IPS DF 6.9 (cell line): ENCODE measurements around the gene TNFRSF25.
A peak's percentile ranks its signal among the peaks of the same experiment; 100 is the strongest.
"Not testable (repeated sequence)": the region's sequence is repeated elsewhere in the genome, so short reads cannot be mapped to it uniquely, and the experiment has no call there.

Experiments
- DNase-seq: peaks from one replicate; pipeline ENCODE4 v3.0.0-alpha.2; 2013; ENCODE audit warnings: low read depth, low spot score
- H3K27ac ChIP-seq: one replicate; pipeline ENCODE4 v1.5.1; 2013; ENCODE audit warnings: low read length, control low read depth
- H3K27me3 ChIP-seq: 2 replicates; pipeline ENCODE4 v1.6.1; 2013; ENCODE audit warnings: mild to moderate bottlenecking, low read length; ENCODE audit not compliant: control insufficient read depth, insufficient read depth
- H3K36me3 ChIP-seq: 2 replicates; pipeline ENCODE4 v1.6.1; 2013; ENCODE audit warnings: low read length; ENCODE audit not compliant: control insufficient read depth, insufficient read depth
- H3K4me1 ChIP-seq: 2 replicates; pipeline ENCODE4 v1.6.1; 2013; ENCODE audit warnings: low read length; ENCODE audit not compliant: control insufficient read depth, insufficient read depth
- H3K4me3 ChIP-seq: 2 replicates; pipeline ENCODE4 v1.5.1; 2013; ENCODE audit warnings: mild to moderate bottlenecking, low read length
- H3K9me3 ChIP-seq: 2 replicates; pipeline ENCODE4 v1.6.1; 2013; ENCODE audit warnings: low read length, inconsistent platforms; ENCODE audit not compliant: control insufficient read depth, insufficient read depth
- WGBS: extraction: QIAGEN DNeasy Blood & Tissue Kit; methylation state at CpG from one replicate; pipeline ENCODE4 v1.1.7; 2013; ENCODE audit warnings: mixed read lengths, missing lambda C conversion rate; ENCODE audit not compliant: insufficient read length, insufficient coverage; 5-methylcytosine and 5-hydroxymethylcytosine counted together

The TNFRSF25 gene

GRCh38 chr1:6461051-6461530, 4.9 kb downstream of the TNFRSF25 start:
- no peak overlapping the region for H3K4me3 ChIP-seq
- no peaks in the 10 kb centered on the region for H3K9me3 ChIP-seq
- no peaks in the 10 kb centered on the region for H3K27me3 ChIP-seq
- no peak for DNase-seq
- no peak overlapping the region for H3K27ac ChIP-seq
- peaks cover 9% of the 10 kb centered on the region for H3K4me1 ChIP-seq
- WGBS: no CpG with 5 or more reads among the region's 40 CpGs
- H3K36me3 ChIP-seq: peaks cover 6% of the 10 kb centered on the region; the same call in 1 of the 2 replicates

GRCh38 chr1:6460301-6461050, 5.5 kb downstream of the TNFRSF25 start:
- Histone ChIP-seq H3K9me3 (no peaks in the 10 kb centered on the region), H3K4me3 (no peak overlapping the region), H3K36me3 (peaks cover 6% of the 10 kb centered on the region; the same call in 1 of the 2 replicates), H3K27me3 (no peaks in the 10 kb centered on the region), H3K4me1 (peaks cover 10% of the 10 kb centered on the region), H3K27ac (no peak overlapping the region)
- DNase-seq: no peak
- WGBS: no CpG with 5 or more reads among the region's 39 CpGs

- Histone ChIP-seq H3K4me1 (peaks cover 9% of the 10 kb centered on the region), H3K27me3 (no peaks in the 10 kb centered on the region), H3K9me3 (no peaks in the 10 kb centered on the region), H3K4me3 (no peak overlapping the region), H3K36me3 (peaks cover 6% of the 10 kb centered on the region; the same call in 1 of the 2 replicates), H3K27ac (no peak overlapping the region)
- no peak for DNase-seq
- WGBS: no CpG with 5 or more reads among the region's 18 CpGs
Measured at GRCh38 chr1:6459850-6460265, 6.1 kb downstream of the TNFRSF25 start.

DNA sequence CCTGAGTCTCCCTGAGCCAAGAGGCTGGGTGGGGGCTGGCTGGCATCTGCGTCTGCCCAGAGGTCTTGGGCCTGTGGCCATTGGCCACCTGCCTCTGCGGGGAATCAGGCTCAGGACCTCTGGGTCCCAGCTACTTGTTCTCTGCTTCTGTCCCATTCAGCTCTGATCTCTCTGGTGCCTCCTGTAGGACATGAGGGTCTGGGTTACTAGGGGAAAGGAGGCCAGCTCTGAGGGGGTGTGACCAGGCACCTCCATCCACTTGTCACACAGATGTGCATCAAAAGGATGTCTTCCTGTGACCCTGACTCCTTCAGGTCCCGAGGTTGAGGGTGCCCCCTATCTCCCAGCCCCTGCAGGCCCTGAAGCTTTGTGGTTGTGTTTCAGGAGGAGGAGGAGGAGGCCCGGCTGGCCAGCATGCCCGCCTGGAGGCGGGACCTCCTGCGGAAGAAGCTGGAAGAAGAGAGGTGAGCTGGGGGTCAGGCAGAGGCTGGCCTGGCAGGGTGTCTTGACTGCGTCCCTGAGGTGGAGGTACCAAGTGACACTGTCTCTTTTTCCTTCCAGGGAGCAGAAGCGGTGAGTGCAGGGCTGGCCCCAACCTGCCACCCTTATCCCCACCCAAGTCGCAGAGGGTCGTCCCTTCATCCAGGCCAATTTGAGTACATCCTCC, 9.0 kb downstream of the TNFRSF25 start:
- DNase-seq: no peak
- Histone ChIP-seq H3K9me3 (no peaks in the 10 kb centered on the region), H3K27ac (no peak overlapping the region), H3K4me3 (no peak overlapping the region), H3K36me3 (peaks cover 2% of the 10 kb centered on the region; the same call in 1 of the 2 replicates), H3K4me1 (peaks cover 11% of the 10 kb centered on the region), H3K27me3 (peaks cover 1% of the 10 kb centered on the region; the same call in 1 of the 2 replicates)
- no CpG with 5 or more reads among the region's 11 CpGs for WGBS

DNA sequence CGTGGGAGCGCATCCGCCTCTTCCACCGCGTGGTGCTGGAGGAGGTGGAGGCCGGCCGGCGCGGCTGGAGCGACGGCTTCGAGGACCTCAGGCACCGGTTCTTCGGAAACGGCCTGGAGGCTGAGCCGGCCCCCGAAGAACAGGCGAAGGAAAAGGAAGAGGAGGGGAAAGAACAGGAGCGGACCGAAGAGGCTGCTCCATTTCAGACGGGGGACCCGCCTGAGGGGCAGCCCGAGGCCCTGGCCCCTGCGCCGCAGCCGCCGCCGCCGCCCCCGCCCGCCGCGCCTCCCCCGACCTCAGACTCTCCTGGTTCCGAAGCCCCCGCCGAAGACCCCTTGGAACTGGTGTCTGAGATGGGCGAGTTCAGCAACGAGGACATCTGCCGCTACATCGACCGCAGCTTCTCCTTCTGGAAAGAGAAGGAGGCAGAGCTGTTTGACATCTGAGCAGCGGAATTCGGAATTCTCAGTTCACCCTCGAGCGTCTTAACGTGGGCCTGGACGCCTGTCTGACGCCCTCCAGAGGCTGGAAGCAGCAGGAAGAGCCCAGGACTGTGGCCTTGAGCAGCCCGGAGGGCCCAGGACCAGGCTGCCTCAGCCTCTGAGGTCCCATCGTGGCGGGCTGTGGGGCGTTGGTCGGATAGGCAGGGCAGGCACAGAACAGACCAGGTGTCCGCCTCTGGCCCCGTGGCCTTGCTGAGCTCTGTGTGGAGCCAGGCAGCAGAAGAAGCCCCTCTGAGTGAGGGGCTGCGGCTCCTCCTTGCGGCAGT, 10.0 kb downstream of the TNFRSF25 start:
- not testable (repeated sequence) for DNase-seq, H3K9me3 ChIP-seq, H3K27ac ChIP-seq, H3K4me3 ChIP-seq, H3K27me3 ChIP-seq, H3K36me3 ChIP-seq
- peaks cover 11% of the 10 kb centered on the region for H3K4me1 ChIP-seq
- no CpG with 5 or more reads among the region's 58 CpGs for WGBS

- peaks cover 1% of the 10 kb centered on the region; the same call in 1 of the 2 replicates for H3K27me3 ChIP-seq
- no peaks in the 10 kb centered on the region for H3K9me3 ChIP-seq
- no peaks in the 10 kb centered on the region for H3K36me3 ChIP-seq
- DNase-seq: no peak
- H3K4me3 ChIP-seq: peak overlapping the region; percentile 12; the same call in 1 of the 2 replicates
- H3K27ac ChIP-seq: no peak overlapping the region
- WGBS: no CpG with 5 or more reads among the region's 115 CpGs
- H3K4me1 ChIP-seq: peaks cover 10% of the 10 kb centered on the region
Measured at GRCh38 chr1:6454856-6455751, 10.9 kb downstream of the TNFRSF25 start.

DNA sequence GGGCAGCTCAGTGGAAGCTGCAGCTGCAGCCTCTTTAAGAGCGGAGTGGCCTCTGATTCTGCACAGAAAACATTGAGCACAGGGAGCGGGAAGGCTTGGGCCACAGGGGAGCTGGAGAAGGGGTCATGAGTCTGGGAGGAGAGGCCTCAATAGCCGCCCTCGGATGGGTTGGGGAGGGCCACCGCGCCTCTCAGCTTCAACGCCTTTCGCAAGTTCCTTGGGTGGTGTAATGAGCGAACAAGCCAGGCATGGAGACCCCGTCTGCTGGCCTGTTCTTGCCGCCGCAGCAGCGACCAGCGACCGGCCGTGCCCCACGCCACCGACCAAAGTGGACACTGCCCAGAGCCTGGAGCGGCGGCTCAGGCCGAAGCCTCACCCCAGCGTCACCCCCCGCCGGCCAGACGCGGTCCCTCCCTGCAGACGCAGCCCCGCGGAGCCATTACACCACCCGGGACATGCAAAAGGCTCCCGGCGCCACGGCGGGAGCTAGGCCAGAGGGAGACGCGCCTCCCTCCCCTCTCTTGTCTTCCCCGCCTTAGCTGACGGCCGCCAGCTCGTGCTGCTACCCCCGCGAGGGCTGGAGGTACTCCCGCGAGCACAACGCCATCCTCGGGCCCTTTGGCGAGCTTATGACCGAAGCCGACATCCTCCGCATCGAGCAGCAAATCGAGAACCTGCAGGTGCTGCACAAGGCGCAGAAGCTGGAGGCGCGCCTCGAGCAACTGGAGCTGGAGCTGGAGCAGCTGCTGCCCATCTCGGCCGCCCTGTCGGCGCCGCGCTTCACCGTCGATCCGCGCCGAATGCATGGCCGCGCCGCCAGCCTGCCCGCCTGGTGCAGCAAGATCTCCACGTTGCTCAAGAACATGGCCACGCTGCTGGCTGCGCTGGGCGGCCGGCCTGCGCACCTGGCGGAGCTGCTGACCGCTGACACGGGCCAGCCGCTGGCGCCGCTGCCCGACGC, 11.8 kb downstream of the TNFRSF25 start:
- no CpG with 5 or more reads among the region's 85 CpGs for WGBS
- not testable (repeated sequence) for DNase-seq, H3K27me3 ChIP-seq

DNA sequence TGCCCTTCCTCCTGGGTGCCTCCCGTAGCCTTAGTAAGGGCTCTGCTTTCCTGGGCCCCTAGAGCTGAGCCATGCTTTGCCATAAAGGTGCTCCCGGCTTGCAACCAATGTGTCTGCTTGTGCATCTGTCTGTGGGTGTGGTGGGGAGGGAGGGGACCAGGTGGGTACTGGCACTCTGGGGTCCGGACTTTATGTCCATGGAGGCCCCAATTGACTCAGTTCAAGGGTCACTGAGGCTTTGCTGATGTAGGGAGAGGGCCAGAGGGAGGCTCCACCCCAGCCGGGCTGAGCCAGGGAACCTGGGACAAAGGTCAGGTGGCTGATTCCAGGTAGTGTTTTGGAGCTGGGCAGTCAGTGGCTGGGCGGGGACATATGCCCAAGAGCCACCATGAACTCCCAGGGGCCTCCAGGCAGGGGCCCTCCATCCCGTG, 15.0 kb downstream of the TNFRSF25 start:
- H3K9me3 ChIP-seq: no peaks in the 10 kb centered on the region
- H3K36me3 ChIP-seq: no peaks in the 10 kb centered on the region
- H3K4me1 ChIP-seq: peaks cover 13% of the 10 kb centered on the region
- no peak for DNase-seq
- no CpG with 5 or more reads among the region's 6 CpGs for WGBS
- H3K4me3 ChIP-seq: no peak overlapping the region
- peaks cover 1% of the 10 kb centered on the region; the same call in 1 of the 2 replicates for H3K27me3 ChIP-seq
- H3K27ac ChIP-seq: no peak overlapping the region

More for the DNA sequence above, 11.8 kb downstream of the TNFRSF25 start:
- H3K27ac ChIP-seq, H3K4me3 ChIP-seq, H3K9me3 ChIP-seq, H3K4me1 ChIP-seq, H3K36me3 ChIP-seq: not testable (repeated sequence)

GRCh38 chr1:6450486-6450885, 15.5 kb downstream of the TNFRSF25 start:
- not testable (repeated sequence) for DNase-seq, H3K9me3 ChIP-seq, H3K4me3 ChIP-seq, H3K36me3 ChIP-seq, H3K27me3 ChIP-seq, H3K27ac ChIP-seq
- WGBS: no CpG with 5 or more reads among the region's 10 CpGs
- peaks cover 12% of the 10 kb centered on the region for H3K4me1 ChIP-seq
